Liver (tissue), 3 donors: Measurements from ENCODE around the gene SNRPA1.

Experiments
- ATF3 ChIP-seq: IDR thresholded peaks from 2 replicates; pipeline ENCODE4 v1.6.1; 2016; ENCODE audit warnings: antibody characterized with exemption
- FOXA1 ChIP-seq: IDR thresholded peaks from 2 replicates; pipeline ENCODE4 v1.6.1; 2016; ENCODE audit warnings: antibody characterized with exemption
- GABPA ChIP-seq, 2 donors: IDR thresholded peaks in 1 of 2; conservative IDR thresholded peaks in 1 of 2; 2 replicates each; pipeline ENCODE4 v1.6.1; 2016; ENCODE audit warnings: antibody characterized with exemption in 2 of 2, mild to moderate bottlenecking in 1 of 2, moderate library complexity in 1 of 2
- MAX ChIP-seq: IDR thresholded peaks from 2 replicates; pipeline ENCODE4 v1.6.1; 2016; ENCODE audit warnings: antibody characterized with exemption
- RAD21 ChIP-seq, 2 donors: IDR thresholded peaks; 2 replicates each; pipeline ENCODE4 v1.6.1; 2016; ENCODE audit warnings: antibody characterized with exemption in 2 of 2, mild to moderate bottlenecking in 2 of 2
- TAF1 ChIP-seq: conservative IDR thresholded peaks from 2 replicates; pipeline ENCODE4 v1.6.1; 2016; ENCODE audit warnings: antibody characterized with exemption, mild to moderate bottlenecking
- YY1 ChIP-seq: IDR thresholded peaks from 2 replicates; pipeline ENCODE4 v1.6.1; 2016; ENCODE audit warnings: antibody characterized with exemption, mild to moderate bottlenecking
- TF ChIP-seq, protein P1 (sequence below): fragments of 150-350 bp; IDR thresholded peaks from 2 replicates; pipeline ENCODE4 v1.5.1; 2017; ENCODE audit warnings: improper control_type of control experiment, low read depth, low read length; ENCODE audit not compliant: missing input control
- donor health status: healthy.
- donor health status: healthy.

- TF ChIP-seq ATF3 (no peak), GABPA (IDR thresholded peaks at IDR 0.05 in 1 of 2, conservative IDR thresholded peaks at IDR 0.05 in 1 of 2) (no peak), FOXA1 (no peak), YY1 (no peak), TAF1 (no peak), RAD21 (IDR thresholded peaks at IDR 0.05) (no peak), MAX (no peak)
- TF ChIP-seq, protein P1, sequence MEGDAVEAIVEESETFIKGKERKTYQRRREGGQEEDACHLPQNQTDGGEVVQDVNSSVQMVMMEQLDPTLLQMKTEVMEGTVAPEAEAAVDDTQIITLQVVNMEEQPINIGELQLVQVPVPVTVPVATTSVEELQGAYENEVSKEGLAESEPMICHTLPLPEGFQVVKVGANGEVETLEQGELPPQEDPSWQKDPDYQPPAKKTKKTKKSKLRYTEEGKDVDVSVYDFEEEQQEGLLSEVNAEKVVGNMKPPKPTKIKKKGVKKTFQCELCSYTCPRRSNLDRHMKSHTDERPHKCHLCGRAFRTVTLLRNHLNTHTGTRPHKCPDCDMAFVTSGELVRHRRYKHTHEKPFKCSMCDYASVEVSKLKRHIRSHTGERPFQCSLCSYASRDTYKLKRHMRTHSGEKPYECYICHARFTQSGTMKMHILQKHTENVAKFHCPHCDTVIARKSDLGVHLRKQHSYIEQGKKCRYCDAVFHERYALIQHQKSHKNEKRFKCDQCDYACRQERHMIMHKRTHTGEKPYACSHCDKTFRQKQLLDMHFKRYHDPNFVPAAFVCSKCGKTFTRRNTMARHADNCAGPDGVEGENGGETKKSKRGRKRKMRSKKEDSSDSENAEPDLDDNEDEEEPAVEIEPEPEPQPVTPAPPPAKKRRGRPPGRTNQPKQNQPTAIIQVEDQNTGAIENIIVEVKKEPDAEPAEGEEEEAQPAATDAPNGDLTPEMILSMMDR, result no peak
Observed at GRCh38 chr15:101266787-101267186, 28.3 kb downstream of the SNRPA1 start.
